ENCODE data around the gene PLXNB1.

Gene PLXNB1

DNA sequence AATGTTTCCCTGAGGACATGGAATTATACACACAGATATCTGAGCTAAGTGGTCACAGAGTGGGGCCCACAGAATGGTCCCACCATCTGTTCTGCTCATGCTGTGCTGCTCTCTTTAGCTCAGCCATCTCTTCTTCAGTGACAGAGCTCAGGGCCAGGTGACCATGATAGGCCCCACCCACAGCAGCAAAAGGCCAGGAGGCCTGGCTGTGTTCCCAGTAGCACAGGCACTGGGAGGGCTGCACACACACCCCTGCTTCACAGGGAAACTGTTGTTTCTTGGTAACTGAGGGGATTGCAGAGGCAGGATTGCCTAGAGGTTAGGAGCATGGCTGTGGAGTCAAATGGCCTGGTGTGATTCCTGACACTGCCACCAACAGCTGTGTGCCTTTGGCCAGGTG is 62.7 kb downstream of the PLXNB1 start:
- no peak overlapping the region for H3K4me3 ChIP-seq (ENCODE audit: low read length)
- no peak for TF ChIP-seq CTCF (conservative IDR thresholded peaks at IDR 0.05; ENCODE audit: low read length)
- no peak for DNase-seq (ENCODE audit: low read depth)

DNA sequence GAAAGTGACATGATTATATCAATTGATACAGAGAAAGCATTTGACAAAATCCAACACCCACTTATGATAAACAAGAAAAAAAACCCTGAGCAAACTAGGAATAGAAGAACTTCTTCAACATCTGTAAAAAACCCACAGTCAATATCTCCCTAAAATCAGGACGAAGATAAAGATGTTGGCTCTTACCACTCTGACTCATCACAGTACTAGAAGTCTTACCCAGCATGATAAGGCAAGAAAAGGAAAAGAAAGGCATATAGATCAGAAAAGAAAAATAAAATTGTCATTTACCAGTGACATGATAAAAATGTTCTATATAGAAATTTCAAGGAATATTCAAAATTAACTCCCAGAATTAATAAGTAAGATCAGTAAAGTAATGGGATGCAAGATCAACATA is 65.0 kb downstream of the PLXNB1 start:
- no peak overlapping the region for H3K4me3 ChIP-seq (ENCODE audit: low read length)
- no peak for TF ChIP-seq CTCF (conservative IDR thresholded peaks at IDR 0.05; ENCODE audit: low read length)

GRCh38 chr3:48361928-48362327 is 68.0 kb downstream of the PLXNB1 start:
- no peak overlapping the region for H3K4me3 ChIP-seq (ENCODE audit: low read length)
- no peak for DNase-seq (ENCODE audit: low read depth)
- no peak for TF ChIP-seq CTCF (conservative IDR thresholded peaks at IDR 0.05; ENCODE audit: low read length)

More for the DNA sequence above, 65.0 kb downstream of the PLXNB1 start:
- DNase-seq (ENCODE audit: low read depth) = no peak

DNA sequence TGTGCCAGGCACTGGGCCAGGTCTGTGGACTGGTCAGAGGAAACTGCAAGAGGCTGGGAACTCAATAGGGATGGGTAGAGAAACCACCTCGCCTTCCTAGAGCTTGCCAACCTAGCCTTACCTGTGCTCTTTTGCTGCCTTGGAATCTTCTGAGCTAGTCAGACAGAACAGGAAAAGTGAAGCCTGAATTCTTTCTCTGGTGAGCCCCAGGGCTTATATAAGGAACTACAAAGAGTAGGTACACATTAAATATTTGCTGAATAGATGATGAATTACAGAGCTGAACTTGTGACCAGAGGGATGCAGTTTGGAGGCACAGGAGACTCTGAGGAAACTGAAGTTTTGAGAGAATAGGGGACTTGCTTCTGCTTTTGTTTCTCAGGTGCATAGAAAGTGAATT is 73.5 kb downstream of the PLXNB1 start:
- TF ChIP-seq CTCF (conservative IDR thresholded peaks at IDR 0.05; ENCODE audit: low read length) = no peak
- no peak for DNase-seq (ENCODE audit: low read depth)
- H3K4me3 ChIP-seq (ENCODE audit: low read length) = no peak overlapping the region

DNA sequence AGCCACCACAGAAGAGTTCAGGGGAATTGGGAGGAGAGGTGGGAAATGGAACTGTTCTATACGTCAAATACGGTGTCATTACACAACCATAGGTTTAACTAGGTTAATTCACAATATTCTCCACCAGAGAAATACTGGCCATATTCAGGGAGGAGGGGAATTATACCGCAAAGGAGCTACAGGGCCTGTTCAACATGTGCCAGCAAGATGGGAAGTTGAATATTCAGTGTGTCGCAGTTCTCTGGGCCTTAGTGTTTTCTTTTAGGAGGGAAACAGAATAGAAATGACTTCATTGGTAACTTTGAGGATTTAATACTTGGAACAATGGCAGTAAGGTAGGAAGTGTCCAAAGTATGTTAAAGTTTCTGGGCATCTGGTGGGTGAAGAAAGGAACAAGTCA is 75.9 kb downstream of the PLXNB1 start:
- DNase-seq (ENCODE audit: low read depth) = no peak
- H3K4me3 ChIP-seq (ENCODE audit: low read length) = no peak overlapping the region
- TF ChIP-seq CTCF (conservative IDR thresholded peaks at IDR 0.05; ENCODE audit: low read length) = no peak
